ENCODE data around the gene SH3TC1.

Gene SH3TC1

DNA sequence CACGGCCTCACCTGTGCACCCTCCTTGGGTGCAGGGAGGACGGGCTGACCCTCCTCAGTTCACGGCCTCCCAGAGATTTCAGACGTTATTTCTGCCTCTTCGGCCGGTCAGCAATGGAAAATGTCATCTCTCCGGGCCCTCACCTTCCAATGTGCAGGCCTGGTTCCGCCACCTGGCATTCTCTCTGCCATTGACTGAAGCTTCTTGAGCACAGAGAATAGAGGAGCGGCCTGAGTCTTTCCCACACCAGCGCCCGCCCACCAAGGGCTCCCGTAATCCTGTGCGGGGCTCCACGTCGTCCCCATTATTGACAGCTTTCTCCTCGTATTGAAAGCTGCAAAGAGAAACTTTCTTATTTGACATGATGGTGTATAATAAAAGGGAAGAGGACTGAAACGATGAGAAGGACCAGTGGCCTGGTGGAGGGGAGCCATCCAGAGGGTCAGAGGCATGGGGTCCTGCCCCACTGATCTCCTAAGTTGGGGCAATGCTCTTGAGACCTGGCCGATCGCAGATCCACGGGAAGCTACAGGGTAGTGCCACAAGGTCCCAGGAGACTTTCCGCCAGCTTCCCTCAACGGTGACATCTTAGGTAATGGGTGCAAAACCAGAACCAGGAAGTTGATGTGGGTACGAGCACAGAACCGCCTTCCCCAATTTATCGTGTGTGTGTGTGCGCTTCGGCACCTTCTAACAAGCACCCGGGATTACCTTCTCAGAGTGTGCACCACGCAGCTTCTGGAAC lies 91.0 kb downstream of the SH3TC1 start:
- DNase-seq (ENCODE audit: low spot score), result no peak

DNA sequence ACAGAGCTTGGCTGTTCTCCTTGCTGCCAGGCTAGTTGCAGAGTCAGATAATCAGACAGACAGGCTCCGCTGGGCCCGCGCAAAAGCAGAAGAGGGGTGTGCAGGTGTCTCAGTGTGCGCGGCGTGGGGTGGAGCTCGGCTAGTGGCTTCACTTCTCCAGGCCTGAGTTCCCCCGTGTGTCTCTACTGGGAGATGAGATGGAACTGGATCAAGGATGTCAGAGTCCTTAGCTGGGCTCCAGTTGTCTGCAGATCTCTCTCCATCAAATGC lies 91.5 kb downstream of the SH3TC1 start:
- no peak for DNase-seq (ENCODE audit: low spot score)
